IgD-negative memory B cell (primary cell): ENCODE data around the gene GART. TPM values are rescaled to one million over a fixed set of nuclear protein-coding genes. Genes with fewer than 3 reads are reported as not detected.
"Not testable (repeated sequence)": the region's sequence is repeated elsewhere in the genome, so short reads cannot be mapped to it uniquely, and the experiment has no call there.

ENCODE experiments used
- H3K27ac Mint-ChIP-seq, 3 donors: one replicate each; pipeline ENCODE4 v1.8.0; 2020 to 2022; ENCODE audit warnings: mild to moderate bottlenecking in 3 of 3, mixed read lengths in 3 of 3, moderate library complexity in 1 of 3
- H3K27me3 Mint-ChIP-seq: one replicate; pipeline ENCODE4 v1.8.0; 2021; ENCODE audit warnings: mixed read lengths
- H3K36me3 Mint-ChIP-seq: one replicate; pipeline ENCODE4 v1.8.0; 2020; ENCODE audit warnings: mild to moderate bottlenecking, mixed read lengths
- H3K4me1 Mint-ChIP-seq, 3 donors: one replicate each; pipeline ENCODE4 v1.8.0; 2020 to 2022; ENCODE audit warnings: mixed read lengths in 3 of 3, mild to moderate bottlenecking in 1 of 3
- H3K4me3 Mint-ChIP-seq, 4 donors: one replicate each; pipeline ENCODE4 v1.8.0; 2020 to 2022; ENCODE audit warnings: mild to moderate bottlenecking in 4 of 4, mixed read lengths in 4 of 4, moderate library complexity in 3 of 4
- H3K9me3 Mint-ChIP-seq, 3 donors: one replicate each; pipeline ENCODE4 v1.8.0; 2020 to 2021; ENCODE audit warnings: mixed read lengths in 3 of 3, mild to moderate bottlenecking in 1 of 3
- polyA plus RNA-seq: library from polyadenylated mRNA; unstranded; fragments of 300-500 nt; fragmentation: Illumina TruSeq; gene quantifications from one replicate; pipeline ENCODE4 v1.2.3, GENCODE V29; 2021

The GART gene
- polyA plus RNA-seq, 1 donor from 2014 or later = 44.7 TPM

DNA sequence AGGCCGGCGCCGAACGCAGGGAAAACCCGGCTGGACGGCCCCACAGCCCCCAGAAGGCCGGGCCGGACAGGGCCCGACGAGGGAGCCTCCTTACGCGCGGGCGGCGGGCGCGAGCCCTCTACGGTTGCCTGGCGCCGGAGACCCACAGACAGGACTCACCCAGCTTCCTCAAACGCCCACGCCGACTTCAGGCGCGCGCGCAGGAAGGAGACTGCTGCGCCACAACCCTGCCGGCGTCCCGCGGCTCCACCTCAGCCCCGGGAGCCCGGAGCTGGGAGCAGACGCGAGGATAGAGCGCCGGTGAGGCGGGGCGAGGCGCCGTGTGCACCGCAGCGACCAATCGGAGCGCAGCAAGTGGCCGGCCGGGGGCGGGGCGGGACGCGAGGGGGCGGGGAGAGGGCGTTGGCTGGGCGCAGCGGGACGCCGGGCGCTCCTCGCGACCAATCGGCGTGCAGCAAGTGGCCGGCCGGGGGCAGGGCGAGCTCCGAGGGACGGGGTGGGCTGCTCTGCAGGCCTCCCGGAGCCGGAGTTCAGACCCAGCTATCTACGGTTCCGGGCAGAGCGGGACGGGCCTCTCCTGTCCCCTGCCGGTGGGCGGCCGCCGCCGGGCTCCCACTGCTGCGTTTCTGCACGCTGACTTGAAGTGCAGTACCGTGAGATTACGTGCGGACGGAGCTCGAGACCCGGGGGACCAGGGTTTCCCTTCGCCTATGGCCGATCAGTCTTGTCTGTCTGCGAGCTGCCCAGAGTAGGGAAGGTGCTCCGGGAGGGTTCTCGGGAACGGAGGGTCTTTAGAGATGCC is 62.0 kb downstream of the GART start, which contains the start of gene TMEM50B:
Gene TMEM50B, minus strand, starts transcription at position 296 of the 802 bp plus-strand sequence. CDS start 11,089 bp downstream, outside the sequence.
- Mint-ChIP-seq H3K27ac (peak within 1 kb of the TSS; percentile 93 to 97 (median 93)), H3K4me3 (peak within 1 kb of the TSS; percentile 91 to 99 (median 97)), H3K9me3 (no peaks in the 10 kb centered on the region), H3K27me3 (no peaks in the 10 kb centered on the region), H3K36me3 (peaks cover 1% of the 10 kb centered on the region), H3K4me1 (peaks cover 8 to 17% (median 12%) of the 10 kb centered on the region in 3 donors)

DNA sequence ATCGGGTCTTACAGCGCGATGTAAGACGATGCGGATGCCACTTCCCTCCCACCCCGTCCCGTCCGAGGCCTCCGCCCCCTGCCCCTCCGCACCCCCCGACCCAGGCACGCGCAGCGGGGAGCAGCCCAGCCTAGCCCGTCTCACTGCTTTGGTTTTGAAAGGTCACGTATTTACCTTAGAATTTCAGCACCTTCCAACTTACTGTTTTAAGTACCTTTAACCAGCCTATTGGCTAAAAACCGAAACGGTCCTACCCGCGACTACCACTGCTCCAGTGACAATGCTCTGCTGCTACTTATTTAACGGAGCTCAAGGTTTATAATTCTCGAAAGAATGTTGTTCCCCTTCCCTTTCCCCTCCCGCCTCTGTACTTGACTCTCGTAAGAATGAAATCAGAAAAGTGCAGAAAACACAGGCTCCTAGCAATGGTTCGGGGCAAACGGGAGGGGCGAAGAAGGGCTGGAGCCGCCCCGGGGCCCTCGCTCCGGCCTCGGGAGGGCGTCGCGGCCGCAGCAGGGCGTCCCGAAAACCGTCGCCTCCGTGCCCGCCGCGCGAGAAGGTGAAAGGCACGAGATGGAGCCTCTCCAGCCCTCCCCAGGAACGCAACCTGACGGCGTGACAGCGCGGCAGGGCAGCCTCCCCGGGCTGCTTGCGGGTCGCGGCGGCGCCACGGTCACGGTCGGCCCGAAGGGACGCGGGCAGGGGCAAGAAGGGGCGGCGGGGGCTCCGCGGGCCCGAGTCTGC is 62.8 kb downstream of the GART start:
- Mint-ChIP-seq H3K4me3 (peak overlapping the region; percentile 91 to 99 (median 97)), H3K4me1 (peaks cover 8 to 17% (median 12%) of the 10 kb centered on the region in 3 donors), H3K27ac (peak overlapping the region; percentile 73 to 97 (median 93)), H3K27me3 (no peaks in the 10 kb centered on the region), H3K36me3 (peaks cover 1% of the 10 kb centered on the region), H3K9me3 (no peaks in the 10 kb centered on the region)

DNA sequence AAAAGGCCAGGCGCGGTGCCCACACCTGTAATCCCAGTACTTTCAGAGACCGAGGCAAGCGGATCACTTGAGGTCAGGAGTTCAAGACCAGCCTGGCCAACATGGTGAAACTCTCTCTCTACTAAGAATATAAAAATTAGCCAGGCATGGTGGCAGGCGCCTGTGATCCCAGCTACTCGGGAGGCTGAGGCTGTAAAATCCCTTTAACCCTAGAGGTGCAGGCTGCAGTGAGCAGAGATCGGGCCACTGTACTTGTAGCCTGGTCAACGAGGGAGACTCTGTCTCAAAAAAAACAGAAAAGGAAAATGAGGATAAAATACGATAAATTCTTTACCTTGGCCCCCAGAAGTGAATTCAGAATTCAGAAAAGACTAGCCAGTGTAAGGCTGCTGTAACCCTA is 63.7 kb downstream of the GART start:
- H3K9me3 Mint-ChIP-seq = peaks cover 0 to 3% (median 0%) of the 10 kb centered on the region in 3 donors
- peaks cover 4% of the 10 kb centered on the region for H3K36me3 Mint-ChIP-seq
- peak overlapping the region; percentile 73 to 97 (median 93) for H3K27ac Mint-ChIP-seq
- peak overlapping the region; percentile 91 to 99 (median 97) for H3K4me3 Mint-ChIP-seq
- H3K27me3 Mint-ChIP-seq = no peaks in the 10 kb centered on the region
- H3K4me1 Mint-ChIP-seq = peaks cover 12 to 17% (median 15%) of the 10 kb centered on the region in 3 donors

DNA sequence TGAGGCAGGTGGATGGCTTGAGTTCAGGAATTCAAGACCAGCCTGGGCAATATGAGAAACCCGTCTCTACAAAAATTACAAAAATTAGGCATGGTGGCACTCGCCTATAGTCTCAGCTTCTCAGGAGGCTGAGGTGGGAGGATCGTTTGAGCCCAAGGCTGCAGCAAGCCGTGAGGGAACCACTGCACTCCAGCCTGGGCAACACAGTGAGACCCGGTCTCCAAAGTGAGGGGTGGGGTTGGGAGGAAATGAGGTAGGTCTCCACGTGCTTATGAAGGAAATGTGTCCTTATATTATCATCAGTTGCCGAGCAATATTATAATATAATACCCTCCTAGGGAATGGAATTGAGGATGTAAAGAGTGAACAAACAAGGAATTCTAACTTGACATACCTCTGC is 64.9 kb downstream of the GART start:
- Mint-ChIP-seq H3K4me1 (peaks cover 12 to 17% (median 14%) of the 10 kb centered on the region in 3 donors), H3K4me3 (peak overlapping the region in 3 of 4 donors; percentile 41 to 99 (median 51)), H3K36me3 (peaks cover 6% of the 10 kb centered on the region), H3K27me3 (no peaks in the 10 kb centered on the region), H3K9me3 (peaks cover 0 to 3% (median 0%) of the 10 kb centered on the region in 3 donors), H3K27ac (peak overlapping the region in 1 of 3 donors; percentile 48)

DNA sequence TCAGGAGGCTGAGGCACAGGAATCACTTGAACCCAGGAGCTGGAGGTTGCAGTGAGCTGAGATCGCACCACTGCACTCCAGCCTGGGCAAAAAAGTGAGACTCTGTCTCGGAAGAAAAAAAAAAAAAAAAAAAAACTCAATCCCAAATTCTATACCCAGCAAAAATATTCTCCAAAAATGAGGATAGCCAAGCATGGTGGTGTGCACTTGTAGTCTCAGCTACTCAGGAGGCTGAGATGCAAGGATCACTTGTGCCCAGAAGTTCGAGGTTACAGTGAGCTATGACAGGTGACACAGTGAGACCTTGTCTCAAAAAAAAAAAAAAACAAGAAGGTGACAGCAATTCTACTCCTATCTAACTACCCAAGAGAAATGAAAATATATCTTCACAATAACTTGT is 68.6 kb downstream of the GART start:
- H3K4me1 Mint-ChIP-seq = peaks cover 8 to 16% (median 12%) of the 10 kb centered on the region in 3 donors
- H3K9me3 Mint-ChIP-seq = peaks cover 0 to 3% (median 0%) of the 10 kb centered on the region in 3 donors
- no peak overlapping the region for H3K27ac Mint-ChIP-seq
- H3K27me3 Mint-ChIP-seq = no peaks in the 10 kb centered on the region
- no peak overlapping the region for H3K4me3 Mint-ChIP-seq
- peaks cover 4% of the 10 kb centered on the region for H3K36me3 Mint-ChIP-seq

DNA sequence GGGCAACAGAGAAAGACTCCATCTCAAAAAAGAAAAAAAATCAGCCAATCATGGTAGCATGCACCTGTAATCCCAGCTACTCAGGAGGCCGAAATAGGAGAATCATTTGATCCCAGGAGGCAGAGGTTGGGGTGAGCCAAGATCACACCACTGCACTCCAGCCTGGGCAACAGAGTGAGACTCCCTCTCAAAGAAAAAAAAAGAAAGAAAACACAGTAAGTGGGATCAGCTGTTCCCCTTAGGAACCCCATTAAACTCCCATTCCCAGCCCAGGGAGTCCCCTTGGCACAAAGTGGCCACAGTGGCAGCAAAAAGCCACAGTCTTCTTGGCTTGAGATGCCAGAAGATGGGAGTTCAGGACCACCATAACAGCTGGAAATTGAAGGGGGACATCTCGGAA is 71.2 kb downstream of the GART start:
- peak overlapping the region in 1 of 3 donors; percentile 76 for H3K27ac Mint-ChIP-seq
- no peaks in the 10 kb centered on the region for H3K27me3 Mint-ChIP-seq
- peaks cover 0 to 3% (median 0%) of the 10 kb centered on the region in 3 donors for H3K9me3 Mint-ChIP-seq
- peaks cover 7 to 13% (median 12%) of the 10 kb centered on the region in 3 donors for H3K4me1 Mint-ChIP-seq
- H3K4me3 Mint-ChIP-seq = no peak overlapping the region
- peaks cover 6% of the 10 kb centered on the region for H3K36me3 Mint-ChIP-seq

DNA sequence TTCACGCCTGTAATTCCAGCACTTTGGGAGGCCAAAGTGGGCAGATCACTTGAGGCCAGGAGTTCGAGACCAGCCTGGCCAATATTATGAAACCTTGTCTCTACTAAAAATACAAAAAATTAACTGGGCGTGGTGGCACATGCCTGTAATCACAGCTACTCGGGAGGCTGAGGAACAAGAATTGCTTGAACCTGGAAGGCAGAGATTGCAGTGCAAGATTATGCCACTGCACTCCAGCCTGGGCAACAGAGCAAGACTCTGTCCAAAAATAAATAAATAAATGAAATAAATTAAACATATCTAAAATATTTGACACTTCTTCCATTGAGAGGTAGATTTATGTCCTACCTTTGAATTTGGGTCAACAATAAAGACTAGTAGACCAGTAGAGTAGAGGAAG is 72.7 kb downstream of the GART start:
- H3K9me3 Mint-ChIP-seq, H3K4me3 Mint-ChIP-seq, H3K27ac Mint-ChIP-seq, H3K36me3 Mint-ChIP-seq, H3K27me3 Mint-ChIP-seq: not testable (repeated sequence)
- peaks cover 7 to 13% (median 12%) of the 10 kb centered on the region in 3 donors for H3K4me1 Mint-ChIP-seq

DNA sequence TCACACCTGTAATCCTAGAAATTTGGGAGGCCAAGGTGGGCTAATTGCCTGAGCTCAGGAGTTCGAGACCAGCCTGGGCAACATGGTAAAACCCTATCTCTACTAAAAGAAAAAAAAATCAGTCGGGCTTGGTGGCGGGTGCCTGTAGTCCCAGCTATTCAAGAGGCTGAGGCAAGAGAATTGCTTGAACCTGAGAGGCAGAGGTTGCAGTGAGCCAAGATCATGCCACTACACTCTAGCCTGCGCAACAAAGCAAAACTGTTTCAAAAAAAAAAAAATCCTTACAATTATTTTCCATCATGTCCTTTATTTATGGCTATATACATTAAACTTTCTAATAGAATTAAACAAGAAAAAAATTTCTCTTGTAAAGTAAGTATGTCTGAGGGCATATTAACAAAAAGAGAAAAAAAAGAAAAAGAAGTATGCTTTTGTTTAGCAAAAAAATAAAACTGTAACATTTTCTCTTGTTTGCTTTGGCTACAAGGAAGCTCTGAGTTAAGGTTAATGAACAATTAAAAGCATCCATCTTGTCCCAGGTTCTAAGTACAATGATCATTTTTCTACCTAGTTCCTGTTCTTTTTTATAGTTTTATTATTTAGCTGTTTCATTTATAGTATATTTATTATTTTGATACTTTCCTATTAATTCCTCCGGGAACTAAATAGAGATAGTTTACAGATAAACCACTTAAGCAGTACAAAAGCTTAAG is 80.2 kb downstream of the GART start:
- no peaks in the 10 kb centered on the region for H3K9me3 Mint-ChIP-seq
- no peaks in the 10 kb centered on the region for H3K27me3 Mint-ChIP-seq
- no peaks in the 10 kb centered on the region for H3K4me1 Mint-ChIP-seq
- no peak overlapping the region for H3K4me3 Mint-ChIP-seq
- peaks cover 3% of the 10 kb centered on the region for H3K36me3 Mint-ChIP-seq
- H3K27ac Mint-ChIP-seq = no peak overlapping the region

DNA sequence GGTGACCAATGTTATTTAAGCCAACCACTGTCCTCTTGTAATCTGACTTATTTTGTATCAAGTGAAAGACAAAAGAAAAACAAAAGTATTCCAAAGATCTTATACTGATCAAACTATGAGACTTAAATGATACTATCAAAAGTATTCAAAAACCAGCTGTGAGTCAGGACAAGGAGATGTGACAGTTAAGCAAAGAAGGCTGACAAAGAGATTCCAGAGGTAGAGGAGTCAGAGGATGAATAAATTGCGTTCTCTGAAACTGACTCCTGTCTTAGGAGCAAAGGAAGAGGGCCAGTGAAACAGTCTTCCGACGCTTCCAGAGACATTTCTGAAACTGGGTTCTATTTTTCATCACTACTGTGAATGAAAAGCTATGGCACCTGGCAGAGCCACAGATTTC is 83.1 kb downstream of the GART start:
- Mint-ChIP-seq H3K27me3 (no peaks in the 10 kb centered on the region), H3K27ac (no peak overlapping the region), H3K4me1 (no peaks in the 10 kb centered on the region)

DNA sequence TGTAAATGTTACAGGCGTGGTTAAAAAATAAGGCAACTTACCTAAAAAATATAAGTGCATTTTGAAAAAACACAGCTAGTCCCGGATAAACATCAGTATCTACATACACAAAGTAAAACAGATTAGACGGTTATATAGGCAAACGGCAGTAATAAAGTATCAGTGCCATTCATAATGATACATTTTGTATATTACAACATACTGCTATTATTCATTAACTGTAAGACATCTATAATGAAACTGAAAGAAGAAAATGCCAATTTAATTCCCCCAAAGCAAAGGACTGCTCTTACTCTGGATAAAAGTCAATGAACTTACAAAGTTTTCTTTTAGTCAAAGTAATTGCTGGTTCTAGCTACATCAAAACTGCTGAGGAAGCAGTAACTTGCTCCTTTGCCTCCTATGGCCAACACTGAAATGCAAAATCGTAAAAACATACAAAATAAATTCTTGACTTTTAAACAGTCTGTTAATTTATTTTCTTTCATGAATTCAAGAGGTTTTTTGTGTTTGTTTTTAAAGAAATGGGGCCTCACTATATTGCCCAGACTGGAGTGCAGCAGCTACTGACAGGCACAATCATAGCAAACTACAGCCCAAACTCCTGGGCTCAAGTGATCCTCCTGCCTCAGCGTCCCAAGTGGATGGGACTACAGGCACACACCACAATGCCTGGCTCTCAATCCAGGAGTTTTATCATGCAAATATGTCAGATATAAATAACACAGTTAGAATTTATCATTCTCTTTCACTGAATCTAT is 86.1 kb downstream of the GART start:
- Mint-ChIP-seq H3K27ac (no peak overlapping the region), H3K36me3 (peaks cover 3% of the 10 kb centered on the region), H3K4me3 (no peak overlapping the region), H3K4me1 (no peaks in the 10 kb centered on the region), H3K27me3 (no peaks in the 10 kb centered on the region), H3K9me3 (no peaks in the 10 kb centered on the region)

More for the DNA sequence above, 83.1 kb downstream of the GART start:
- Mint-ChIP-seq H3K36me3 (peaks cover 3% of the 10 kb centered on the region), H3K4me3 (no peak overlapping the region), H3K9me3 (no peaks in the 10 kb centered on the region)

Other genes starting within 250 kb of the GART start
- gene IFNAR1, start 217.1 kb downstream of the GART start, polyA plus RNA-seq = 93.6 TPM
- 131 TPM for gene IFNGR2, start 138.7 kb downstream of the GART start, polyA plus RNA-seq
- 31.9 TPM for gene TMEM50B, start 62.1 kb downstream of the GART start, polyA plus RNA-seq
- gene DNAJC28, start 50.4 kb downstream of the GART start, polyA plus RNA-seq = 0.21 TPM
- 699 TPM for gene SON, start 921 bp upstream of the GART start, polyA plus RNA-seq
- gene DONSON, start 46.6 kb upstream of the GART start, polyA plus RNA-seq = 1.5 TPM
- 30.2 TPM for gene CRYZL1, start 99.6 kb upstream of the GART start, polyA plus RNA-seq
- gene ITSN1, start 100.4 kb upstream of the GART start, polyA plus RNA-seq = 0.01 TPM